ENCODE data around the gene COQ7.

Gene COQ7

GRCh38 chr16:19086322-19087199 is 19.1 kb downstream of the COQ7 start:
- DNase-seq (ENCODE audit: low read depth, low spot score), result peak; percentile 49

- DNase-seq (ENCODE audit: low read depth, low spot score), result no peak
These were observed 21.0 kb downstream of the COQ7 start for GRCh38 chr16:19088341-19088916.

- no peak for DNase-seq (ENCODE audit: low read depth, low spot score)
These were observed 22.1 kb downstream of the COQ7 start for GRCh38 chr16:19089410-19089955.

GRCh38 chr16:19090916-19091315 is 23.5 kb downstream of the COQ7 start:
- no peak for DNase-seq (ENCODE audit: low read depth, low spot score)

- no peak for DNase-seq (ENCODE audit: low read depth, low spot score)
These were observed 25.4 kb downstream of the COQ7 start for GRCh38 chr16:19092653-19093410.

GRCh38 chr16:19093631-19094541 is 26.5 kb downstream of the COQ7 start:
- no peak for DNase-seq (ENCODE audit: low read depth, low spot score)

GRCh38 chr16:19094542-19095365 is 27.3 kb downstream of the COQ7 start:
- DNase-seq (ENCODE audit: low read depth, low spot score), result no peak

- no peak for DNase-seq (ENCODE audit: low read depth, low spot score)
These were observed 28.2 kb downstream of the COQ7 start for GRCh38 chr16:19095654-19096053.

- no peak for DNase-seq (ENCODE audit: low read depth, low spot score)
These were observed 30.8 kb downstream of the COQ7 start for GRCh38 chr16:19098173-19098572.

- no peak for DNase-seq (ENCODE audit: low read depth, low spot score)
These were observed 34.9 kb downstream of the COQ7 start for GRCh38 chr16:19102187-19102872.

- no peak for DNase-seq (ENCODE audit: low read depth, low spot score)
These were observed 37.2 kb downstream of the COQ7 start for GRCh38 chr16:19104607-19105006.

GRCh38 chr16:19105131-19105530 is 37.7 kb downstream of the COQ7 start:
- no peak for DNase-seq (ENCODE audit: low read depth, low spot score)

- DNase-seq (ENCODE audit: low read depth, low spot score), result no peak
These were observed 38.6 kb downstream of the COQ7 start for GRCh38 chr16:19105891-19106624.

GRCh38 chr16:19106625-19107020 is 39.2 kb downstream of the COQ7 start:
- DNase-seq (ENCODE audit: low read depth, low spot score), result no peak

GRCh38 chr16:19108409-19109287 is 41.2 kb downstream of the COQ7 start:
- DNase-seq (ENCODE audit: low read depth, low spot score), result no peak

- no peak for DNase-seq (ENCODE audit: low read depth, low spot score)
These were observed 41.9 kb downstream of the COQ7 start for GRCh38 chr16:19109288-19109664.

GRCh38 chr16:19110537-19111360 is 43.3 kb downstream of the COQ7 start:
- DNase-seq (ENCODE audit: low read depth, low spot score), result no peak
